NK-92 treated with Interleukin-12 subunit alpha and Interleukin-12 subunit beta, amount 100 ng/mL, for 24 hours (cell line): ENCODE data around the gene CCDC63.
"Not testable (repeated sequence)": the region's sequence is repeated elsewhere in the genome, so short reads cannot be mapped to it uniquely, and the experiment has no call there.

Experiments used
- DNase-seq: peaks from one replicate; lab custom pipeline; 2025; lab: John Stamatoyannopoulos, UW

The CCDC63 gene

DNA sequence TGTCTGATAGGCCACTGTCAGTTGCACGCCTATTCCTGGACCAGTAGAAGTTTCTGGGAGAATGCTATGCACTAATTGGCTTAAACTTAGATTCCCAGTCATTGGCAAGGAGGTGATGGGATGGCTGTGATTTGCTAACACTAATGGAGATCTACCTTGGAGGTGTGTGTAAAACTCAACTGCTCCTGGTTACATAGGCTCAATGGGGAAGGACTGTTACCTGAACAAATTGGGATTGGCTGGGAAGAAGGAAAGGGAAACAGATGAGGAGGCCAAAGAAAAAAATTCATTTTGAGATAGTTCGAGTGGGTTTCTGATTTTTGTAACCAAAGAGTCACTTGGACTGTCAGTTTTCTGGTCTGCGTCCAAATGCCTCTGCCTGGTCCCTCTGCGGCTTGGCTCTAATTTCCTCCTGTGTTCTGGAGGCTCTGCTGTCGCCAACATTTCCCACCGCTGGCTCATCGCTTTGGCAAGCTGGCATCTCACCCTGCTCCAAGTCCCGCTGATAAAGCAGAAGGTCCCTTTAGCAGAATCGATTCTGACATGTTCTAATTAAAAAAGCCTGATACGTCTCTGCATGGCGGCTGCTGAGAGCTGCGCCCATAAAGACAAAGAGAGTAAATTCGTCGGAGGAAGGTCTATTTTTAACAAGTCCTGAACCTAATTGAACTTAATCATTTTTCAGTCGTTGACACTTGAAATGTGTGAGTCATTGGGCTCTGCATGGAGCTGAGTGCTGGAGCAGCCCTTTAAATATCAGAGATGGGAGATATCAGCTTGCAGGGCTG, 2.0 kb upstream of the CCDC63 start:
- no peak for DNase-seq

DNA sequence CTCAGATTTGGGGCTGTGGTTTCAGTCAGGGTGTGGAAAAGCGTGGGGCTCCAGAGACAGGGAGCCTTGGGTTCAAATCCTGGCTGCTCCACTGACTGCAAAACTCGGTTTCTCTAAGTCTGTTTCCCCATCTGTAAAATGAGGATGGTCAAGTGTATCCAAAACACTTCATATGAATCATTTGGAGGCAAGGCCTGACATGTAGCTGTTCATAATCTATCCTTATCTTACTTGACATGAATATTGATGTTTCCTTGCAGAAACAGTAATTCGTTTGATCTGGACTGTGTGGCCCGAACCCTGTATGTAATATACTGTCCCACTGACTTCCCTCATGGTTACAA, 1.5 kb upstream of the CCDC63 start:
- no peak for DNase-seq

DNA sequence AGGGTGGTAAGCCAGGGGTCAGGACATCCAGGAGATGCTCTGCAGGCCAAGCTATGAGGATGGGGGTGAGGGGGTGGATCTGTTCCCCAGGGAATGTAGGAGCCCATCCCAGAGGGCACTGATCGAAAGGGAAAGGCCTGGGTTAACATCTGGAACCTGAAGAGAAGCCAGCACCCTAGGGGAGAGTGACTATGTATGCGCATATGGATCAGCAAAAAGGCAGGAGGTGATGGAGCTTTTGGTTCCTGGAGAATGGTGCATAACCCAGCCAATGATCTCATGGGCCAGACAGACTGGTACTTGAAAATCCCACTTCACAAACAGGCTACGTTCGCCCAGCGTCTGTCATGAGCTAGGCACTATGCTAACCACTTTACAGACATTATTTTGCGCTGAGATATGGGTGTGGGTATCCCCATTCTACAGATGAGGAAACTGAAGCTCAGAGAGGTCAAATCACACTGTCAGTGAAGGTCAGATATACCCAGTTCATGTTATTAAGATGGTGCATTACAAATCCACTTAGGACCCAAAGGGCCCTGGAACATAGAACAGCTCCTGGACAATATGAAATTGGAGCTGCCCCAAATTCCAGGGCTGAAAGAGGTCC, 1.6 kb downstream of the CCDC63 start:
- no peak for DNase-seq

DNA sequence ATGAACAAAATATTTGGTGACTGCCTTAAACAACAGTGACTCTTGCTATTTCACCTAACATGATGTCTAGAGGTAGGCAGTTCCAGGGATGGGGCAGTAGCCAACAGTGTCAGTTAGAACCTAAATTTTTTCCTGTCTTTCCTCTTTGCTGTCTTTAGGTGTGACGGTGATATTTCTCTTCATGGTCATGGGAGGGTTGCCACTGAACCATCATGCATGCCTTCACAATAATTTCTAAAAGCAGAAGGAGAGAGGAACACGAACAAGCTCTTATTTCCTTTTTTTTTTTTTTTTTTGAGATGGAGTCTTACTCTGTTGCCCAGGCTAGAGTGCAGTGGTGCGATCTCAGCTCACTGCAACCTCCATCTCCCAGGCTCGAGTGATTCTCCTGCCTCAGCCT, 2.4 kb downstream of the CCDC63 start:
- DNase-seq: no peak

DNA sequence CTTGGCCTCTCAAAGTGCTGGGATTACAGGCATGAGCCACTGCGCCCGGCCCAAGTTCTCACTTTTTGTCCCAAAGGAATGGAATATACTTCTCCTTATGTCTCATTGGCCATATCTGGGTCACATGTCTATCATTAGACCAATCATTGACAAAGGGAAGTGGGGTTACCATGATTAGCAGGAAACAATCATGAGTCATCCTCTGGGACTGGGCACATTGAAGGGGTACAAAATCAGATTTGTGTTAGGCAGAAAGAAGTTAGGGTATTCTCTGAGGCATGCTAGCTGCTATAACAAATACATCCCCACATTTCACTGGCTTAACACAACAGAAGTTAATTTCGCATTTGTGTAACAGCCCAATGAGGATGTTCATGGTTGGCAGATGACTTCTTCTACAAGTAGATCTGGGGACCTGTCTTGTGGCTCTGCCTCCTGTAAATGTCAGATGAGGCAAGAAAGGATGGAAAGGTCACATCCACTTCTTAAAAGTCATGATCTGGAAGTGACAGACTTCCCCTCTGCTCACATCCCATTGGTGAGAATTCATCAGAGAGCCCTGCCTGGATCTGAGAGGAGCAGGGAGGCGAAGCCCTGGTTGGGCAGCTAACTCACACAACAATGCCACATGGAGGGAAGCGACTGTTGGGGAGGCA, 3.1 kb downstream of the CCDC63 start:
- no peak for DNase-seq

DNA sequence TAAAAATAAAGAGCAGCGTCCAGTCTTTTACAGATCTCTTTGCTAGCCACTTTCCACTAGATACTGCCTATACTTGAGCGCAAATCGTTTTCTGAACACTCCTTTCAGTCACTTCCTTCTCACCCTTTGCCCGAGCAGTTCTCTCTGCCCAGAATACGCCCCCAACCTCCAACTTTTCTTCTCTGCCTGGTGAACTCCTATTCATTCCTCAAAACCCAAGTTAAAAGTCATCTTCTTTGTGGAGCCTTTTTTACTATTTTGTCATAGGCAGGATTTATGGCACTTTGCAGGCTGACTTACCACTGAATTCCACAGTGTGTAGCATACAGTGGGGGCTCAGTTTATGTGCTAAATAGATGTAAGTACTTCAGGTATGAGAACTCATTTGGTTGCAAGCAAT, 4.0 kb downstream of the CCDC63 start:
- DNase-seq: no peak

DNA sequence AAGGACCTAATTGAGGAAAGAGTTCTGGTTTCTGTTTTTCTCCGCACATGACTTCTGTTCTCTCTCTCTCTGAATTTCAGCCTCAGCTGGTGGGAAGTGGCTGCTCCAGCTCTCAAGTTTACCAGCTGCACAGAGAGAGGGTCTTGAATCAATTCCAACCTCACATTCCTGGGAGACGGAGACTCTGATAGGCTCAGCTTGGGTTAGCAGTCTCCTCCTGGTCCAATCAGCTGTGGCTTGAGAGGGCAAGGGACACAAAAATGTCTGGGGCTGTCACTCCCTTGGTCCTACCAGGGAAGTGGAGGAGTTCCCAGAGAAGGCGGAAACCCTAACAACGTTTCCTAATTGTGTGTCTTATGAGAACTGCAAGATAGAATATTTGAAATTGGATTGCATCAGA, 7.0 kb downstream of the CCDC63 start:
- no peak for DNase-seq

DNA sequence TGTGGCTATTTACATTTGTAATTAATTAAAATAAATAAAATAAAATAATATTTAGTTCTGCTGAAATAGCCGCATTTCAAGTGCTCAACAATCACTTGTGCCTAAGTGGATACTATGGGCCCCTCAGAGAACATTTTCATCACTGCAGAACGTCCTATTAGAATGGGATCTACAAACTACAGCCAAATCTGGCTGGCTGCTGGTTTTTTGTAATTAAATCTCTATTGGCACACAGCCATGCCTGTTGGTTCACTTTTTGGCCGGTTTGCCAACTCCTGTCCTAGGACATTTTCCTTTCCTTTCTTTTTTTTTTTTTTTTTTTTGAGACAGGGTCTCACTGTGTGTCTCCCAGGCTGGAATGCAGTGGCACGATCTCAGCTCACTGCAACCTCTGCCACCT, 9.8 kb downstream of the CCDC63 start:
- DNase-seq: no peak

DNA sequence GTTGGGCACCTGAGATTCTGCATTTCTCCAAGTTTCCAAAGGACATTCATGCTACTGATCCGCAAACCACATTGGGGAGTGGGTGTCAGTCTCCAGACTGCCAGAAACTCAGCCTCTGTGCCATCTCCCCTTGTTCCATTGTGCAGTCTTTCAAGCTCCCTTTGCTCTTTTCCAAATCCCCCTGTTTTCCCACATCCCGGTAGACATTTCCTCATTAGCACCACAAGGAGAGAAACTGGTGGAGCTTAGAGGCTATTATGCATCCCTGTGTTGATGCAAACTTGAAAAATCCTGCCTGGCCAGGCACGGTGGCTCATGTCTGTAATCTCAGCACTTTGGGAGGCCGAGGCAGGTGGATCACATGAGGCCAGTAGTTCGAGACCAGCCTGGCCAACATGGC, 10.7 kb downstream of the CCDC63 start:
- no peak for DNase-seq

DNA sequence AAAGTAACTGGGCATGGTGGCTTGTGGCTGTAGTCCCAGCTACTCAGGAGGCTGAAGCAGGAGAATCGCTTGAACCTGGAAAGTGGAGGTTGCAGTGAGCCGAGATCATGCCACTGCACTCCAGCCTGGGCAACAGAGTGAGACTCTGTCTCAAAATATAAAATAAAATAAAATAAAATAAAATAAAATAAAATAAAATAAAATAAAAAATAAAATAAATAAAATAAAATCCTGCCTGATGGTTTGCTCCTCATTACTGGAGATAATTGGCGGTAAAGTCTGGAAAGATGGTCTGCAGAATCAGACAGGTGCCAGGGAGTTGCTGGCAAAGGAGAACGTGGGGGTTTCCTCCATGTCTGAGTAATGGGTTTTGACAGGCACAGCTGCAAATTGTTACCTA, 11.2 kb downstream of the CCDC63 start:
- DNase-seq: not testable (repeated sequence)

DNA sequence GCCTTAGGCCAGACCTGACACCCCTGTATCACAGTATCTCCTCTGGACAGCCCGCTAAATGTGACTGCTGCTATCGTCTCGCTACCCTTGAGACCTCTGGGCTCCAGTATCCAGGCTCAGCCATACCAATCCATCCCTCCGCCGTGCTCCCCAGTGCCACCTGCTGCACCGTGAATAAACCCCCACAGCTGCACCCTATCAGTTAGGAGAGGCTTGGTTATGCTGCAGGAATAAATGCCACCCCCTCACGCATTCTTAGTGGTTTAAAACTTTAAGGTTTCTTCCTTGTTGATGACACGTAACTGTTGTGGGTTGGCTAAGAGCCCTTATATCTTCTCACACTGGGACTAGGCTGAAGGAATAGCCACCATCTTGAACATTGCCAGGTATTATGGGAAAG, 12.1 kb downstream of the CCDC63 start:
- no peak for DNase-seq

DNA sequence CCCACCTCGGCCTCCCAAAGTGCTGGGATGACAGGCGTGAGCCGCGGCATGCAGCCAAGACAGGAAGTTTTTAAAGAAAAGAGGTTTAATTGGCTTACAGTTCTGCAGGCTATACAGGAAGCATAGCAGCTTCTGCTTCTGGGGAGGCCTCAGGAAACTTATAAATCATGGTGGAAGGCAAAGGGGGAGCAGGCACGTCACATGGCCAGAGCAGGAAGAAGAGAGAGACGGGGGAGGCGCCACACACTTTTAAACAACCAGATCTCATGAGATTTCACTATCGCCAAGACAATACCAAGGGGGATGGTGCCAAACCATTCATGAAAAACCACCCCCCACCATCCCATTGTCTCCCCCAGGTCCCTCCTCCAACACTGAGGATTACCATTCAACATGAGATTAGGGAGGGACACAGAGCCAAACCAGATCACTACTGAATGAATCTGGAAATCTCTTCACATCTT, 14.1 kb downstream of the CCDC63 start:
- no peak for DNase-seq

DNA sequence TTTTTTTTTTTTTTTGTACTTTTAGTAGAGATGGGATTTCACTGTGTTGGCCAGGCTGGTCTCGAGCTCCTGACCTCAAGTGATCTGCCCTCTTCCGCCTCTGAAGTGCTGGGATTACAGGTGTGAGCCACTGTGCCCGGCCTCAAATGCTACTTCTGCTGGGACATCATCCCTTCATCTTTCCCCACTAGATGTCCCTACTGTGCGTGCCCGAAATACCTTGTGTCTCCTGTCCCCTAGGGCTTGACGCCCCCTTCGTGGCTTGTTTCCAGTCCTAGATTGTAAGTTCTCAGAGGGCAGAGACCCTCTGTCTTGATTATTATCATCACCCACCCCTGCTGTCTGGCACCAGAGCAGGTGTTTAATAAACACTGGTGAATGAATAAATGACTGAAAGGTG, 14.9 kb downstream of the CCDC63 start:
- DNase-seq: no peak

DNA sequence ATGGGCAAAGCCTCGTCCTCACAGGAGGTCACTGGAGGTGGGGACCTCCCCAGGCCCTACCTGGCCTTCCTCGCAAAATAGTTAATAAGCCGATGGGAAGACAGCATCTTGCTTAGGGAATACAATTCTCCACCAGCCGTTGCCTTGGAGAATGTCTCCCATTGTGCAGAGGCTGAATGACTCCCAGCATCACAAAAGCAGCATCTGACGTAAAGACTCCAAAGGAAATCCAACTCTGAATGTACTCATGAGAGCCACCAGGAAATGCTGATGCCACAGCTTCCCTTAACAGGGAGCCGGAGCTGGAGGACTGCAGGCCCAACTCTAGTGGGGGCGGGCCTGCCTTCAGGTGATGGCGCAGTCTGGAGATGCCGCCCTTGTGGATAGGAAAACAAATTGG, 15.5 kb downstream of the CCDC63 start:
- no peak for DNase-seq

DNA sequence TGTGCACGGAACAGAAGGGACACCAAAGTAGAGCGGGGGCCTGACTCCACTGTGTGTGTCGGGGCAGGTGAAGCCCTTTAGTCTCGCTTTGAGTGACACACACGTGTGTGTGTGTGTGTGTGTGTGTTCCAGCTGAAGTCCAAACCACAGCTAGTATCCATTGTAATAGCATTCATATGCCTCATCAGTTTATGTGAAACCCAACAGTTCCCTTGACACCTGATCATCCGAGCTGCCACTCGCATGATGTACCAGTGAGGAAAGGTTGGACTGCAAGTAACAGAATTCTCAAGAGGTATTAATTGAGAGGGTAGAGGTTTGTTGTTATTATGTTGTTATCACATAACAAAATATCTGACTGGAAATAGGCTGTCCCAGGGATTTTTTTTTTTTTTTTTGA, 16.4 kb downstream of the CCDC63 start:
- no peak for DNase-seq

DNA sequence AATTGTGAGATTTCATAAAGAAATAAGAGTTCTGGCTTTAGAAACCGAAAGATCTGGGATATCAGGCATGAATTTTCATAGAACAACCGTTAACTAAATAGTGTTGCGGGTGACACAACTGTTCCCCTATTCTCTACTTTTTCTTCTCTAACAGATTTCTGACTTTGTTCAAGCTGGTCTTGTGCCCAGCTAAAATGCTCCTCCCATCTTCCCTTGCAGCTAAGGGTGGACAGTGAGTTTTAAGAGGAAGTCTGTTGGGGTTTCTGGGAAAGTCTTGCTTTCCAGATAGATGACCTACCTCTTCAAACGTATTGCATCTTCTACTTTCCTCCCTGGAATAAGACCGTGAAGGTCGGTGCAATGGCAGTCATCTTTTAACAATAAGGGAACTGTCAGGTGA, 18.7 kb downstream of the CCDC63 start:
- DNase-seq: no peak

DNA sequence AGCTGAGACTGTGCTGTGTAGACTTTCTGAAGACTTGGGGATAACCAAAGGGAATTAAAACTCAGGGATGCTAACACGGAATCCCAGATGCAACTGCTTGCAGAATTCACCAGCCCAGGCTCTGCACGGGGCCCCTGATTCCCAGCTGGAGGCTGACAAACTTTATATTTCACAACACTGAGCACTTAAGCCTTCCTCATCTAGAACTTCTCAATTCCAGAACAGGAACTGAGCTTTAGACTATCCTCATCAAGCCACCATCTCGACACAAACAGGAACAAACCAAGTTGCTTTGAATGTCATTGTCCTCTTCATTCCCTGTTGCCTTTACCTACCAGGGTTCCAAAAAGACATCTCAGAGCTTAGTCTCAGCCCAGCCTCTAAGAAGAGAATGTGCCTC, 22.2 kb downstream of the CCDC63 start:
- no peak for DNase-seq

DNA sequence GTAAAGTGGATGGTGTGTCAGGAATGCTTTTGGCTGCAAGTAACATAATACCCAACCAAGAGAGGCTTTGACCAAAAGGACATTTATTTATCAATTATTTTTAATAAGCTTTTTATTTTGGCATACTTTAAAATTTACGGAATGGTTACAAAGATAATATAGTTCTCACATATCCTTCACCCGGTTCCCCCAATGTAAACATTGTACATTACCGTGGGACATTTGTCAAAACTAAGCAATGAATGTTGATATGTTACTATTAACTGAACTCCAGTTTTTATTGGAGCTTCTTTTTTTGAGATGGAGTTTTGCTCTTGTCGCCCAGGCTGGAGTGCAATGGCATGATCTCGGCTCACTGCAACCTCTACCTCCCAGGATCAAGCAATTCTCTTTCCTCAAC, 23.0 kb downstream of the CCDC63 start:
- no peak for DNase-seq

DNA sequence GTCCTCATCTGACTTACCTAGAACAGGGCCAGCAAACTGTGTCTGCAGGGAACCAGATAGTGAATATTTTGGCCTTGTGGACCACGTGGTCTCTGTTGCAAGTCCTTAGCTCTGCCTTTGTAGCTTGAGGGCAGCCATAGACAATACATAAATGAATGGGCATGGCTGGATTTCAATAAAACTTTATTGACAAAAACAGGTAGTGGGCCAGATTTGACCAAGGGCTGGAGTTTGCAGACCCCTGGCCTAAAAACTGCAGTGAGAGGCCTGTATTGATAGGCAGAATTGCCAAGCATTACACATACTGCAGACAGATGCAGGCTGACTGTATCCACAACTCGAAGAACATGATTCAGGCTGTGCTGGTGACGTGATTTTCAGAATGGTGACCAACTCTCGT, 25.3 kb downstream of the CCDC63 start:
- no peak for DNase-seq

DNA sequence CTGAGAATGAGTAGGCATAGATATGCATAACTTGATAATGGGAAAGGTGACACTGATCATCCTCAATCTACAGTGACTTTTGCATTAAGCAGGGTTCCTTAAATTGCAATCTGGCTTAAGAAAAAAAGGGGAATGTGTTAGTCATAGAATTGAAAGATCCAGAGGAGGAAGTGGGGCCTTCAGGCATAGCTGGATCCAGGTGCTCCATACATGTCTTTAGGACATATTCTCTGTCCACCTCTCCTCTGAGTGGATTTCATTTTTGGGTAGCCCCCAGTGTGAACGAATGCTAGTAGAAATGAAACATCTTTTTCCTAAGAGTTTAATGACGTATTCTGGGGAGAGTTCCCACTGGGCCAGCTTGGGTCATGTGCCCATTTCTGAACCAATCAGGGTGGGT, 27.6 kb downstream of the CCDC63 start:
- no peak for DNase-seq

DNA sequence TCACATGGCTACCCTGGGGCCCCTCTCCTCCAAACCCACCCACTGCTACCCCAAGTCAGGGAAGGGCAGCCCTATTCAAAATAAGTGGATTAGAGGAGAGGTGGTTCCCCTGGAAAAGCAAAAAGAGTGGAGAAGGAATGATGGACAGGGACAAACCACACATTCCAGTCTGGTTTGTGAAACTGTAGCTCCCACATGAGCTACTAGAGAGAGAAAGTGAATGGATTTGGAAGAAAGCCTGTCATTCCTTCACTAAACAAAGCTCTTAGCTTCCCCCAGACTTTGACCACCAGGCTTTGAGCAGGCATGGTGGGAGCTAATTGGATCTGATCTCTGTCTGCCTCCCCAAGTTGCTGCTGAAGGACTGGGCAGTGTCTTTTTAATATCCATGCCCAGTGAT, 28.0 kb downstream of the CCDC63 start:
- no peak for DNase-seq

DNA sequence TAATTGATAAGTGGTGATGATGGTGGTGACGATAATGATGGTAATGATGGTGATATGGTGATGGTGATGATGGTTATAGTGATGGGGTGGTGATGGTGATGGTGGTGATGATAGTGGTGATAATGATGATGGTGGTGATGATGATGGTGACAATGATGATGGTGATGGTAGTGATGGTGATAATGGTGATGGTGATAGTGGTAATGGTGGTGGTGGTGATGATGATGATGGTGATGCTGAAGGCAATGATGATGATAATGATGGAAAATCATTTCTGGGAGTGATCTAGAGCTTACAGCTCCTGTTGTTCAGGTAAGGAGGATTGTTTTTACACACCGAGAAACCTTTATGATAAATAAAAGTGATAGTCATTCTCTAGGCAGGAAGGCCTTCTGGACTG, 33.9 kb downstream of the CCDC63 start:
- no peak for DNase-seq

DNA sequence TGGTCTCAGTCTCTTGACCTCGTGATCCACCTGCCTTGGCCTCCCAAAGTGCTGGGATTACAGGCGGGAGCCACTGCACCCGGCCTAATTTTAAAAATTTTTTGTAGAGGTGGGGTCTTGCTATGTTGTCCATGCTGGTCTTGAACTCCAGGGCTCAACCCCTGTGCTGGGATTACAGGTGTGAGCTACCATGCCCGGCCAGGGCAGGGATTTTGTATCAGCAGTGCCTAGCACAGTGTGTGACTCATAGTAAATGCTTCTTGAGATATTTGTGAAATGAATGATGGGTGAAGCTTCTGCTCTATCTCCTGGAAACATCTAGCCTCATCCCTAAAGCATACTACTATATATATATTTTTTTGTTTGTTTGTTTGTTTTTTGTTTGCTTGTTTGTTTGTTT, 36.5 kb downstream of the CCDC63 start:
- no peak for DNase-seq
